H1 (cell line): ENCODE results near the gene PDE4B. TPM values are rescaled to one million over a fixed set of nuclear protein-coding genes. Genes with fewer than 3 reads are reported as not detected.

Experiments
- CTCF ChIA-PET: fragments of 300-600 bp; sonication (Branson Sonifier 250); formaldehyde crosslinking; loops from one replicate; lab custom pipeline; 2021; ENCODE audit not compliant: partially characterized antibody; lab: Charles Lee
- POLR2A ChIA-PET: fragments of 300-600 bp; sonication (Branson Sonifier 250); formaldehyde crosslinking; loops from one replicate; lab custom pipeline; 2021; ENCODE audit warnings: inconsistent platforms; ENCODE audit not compliant: partially characterized antibody; lab: Charles Lee
- DNase-seq, 2 experiments: peaks; one replicate each; pipeline versions ENCODE4 v3.0.0 to v3.0.0-alpha.2; 2010 to 2022; ENCODE audit warnings: low spot score in 2 of 2, low read depth in 1 of 2, mixed read lengths in 1 of 2
- FAIRE-seq: peaks from 2 replicates; lab custom pipeline; 2011; peaks lifted over from hg19 to GRCh38; lab: Jason Lieb, UNC
- H2AFZ ChIP-seq: 2 replicates; pipeline ENCODE4 v1.8.1; 2012; ENCODE audit warnings: low read length, inconsistent platforms
- H2AK5ac ChIP-seq: 2 replicates; pipeline ENCODE4 v1.6.1; 2013; ENCODE audit warnings: low read depth, low read length
- H2BK120ac ChIP-seq: replicated peaks from 2 replicates; pipeline ENCODE3; 2013; ENCODE audit warnings: low read depth, low read length, inconsistent platforms
- H2BK12ac ChIP-seq: 2 replicates; pipeline ENCODE4 v1.6.1; 2013; ENCODE audit warnings: low read depth, low read length
- H2BK15ac ChIP-seq: 2 replicates; pipeline ENCODE4 v1.6.1; 2013; ENCODE audit warnings: low read length
- H2BK20ac ChIP-seq: 2 replicates; pipeline ENCODE4 v1.6.1; 2013; ENCODE audit warnings: low read length
- H2BK5ac ChIP-seq: 2 replicates; pipeline ENCODE4 v1.6.1; 2013; ENCODE audit warnings: low read depth, low read length
- H3K14ac ChIP-seq: 2 replicates; pipeline ENCODE4 v1.6.1; 2013; ENCODE audit warnings: inconsistent platforms; ENCODE audit not compliant: insufficient read length
- H3K18ac ChIP-seq: 2 replicates; pipeline ENCODE4 v1.6.1; 2013; ENCODE audit warnings: low read length; ENCODE audit errors: extremely low read depth
- H3K23ac ChIP-seq: 2 replicates; pipeline ENCODE4 v1.6.1; 2013; ENCODE audit warnings: inconsistent platforms; ENCODE audit not compliant: insufficient read length
- H3K23me2 ChIP-seq: 2 replicates; pipeline ENCODE4 v1.6.1; 2013; ENCODE audit warnings: low read depth, low read length
- H3K27ac ChIP-seq: 2 replicates; pipeline ENCODE4 v1.6.1; 2011; ENCODE audit warnings: low read depth, low read length, inconsistent platforms
- H3K27me3 ChIP-seq, 4 experiments: replicated peaks in 1 of 4; 1 replicate in 1 of 4; 2 replicates in 3 of 4; pipeline versions ENCODE4 v1.6.1 to v1.8.1; 2011 to 2013; ENCODE audit warnings: low read length in 3 of 4, mild to moderate bottlenecking in 3 of 4, inconsistent platforms in 2 of 4, mixed read lengths in 2 of 4, moderate library complexity in 1 of 4; ENCODE audit not compliant: control insufficient read depth in 3 of 4, insufficient read depth in 3 of 4; ENCODE audit errors: extremely low read depth in 1 of 4
- H3K36me3 ChIP-seq, 4 experiments: 2 replicates each; pipeline versions ENCODE4 v1.6.1 to v1.8.1; 2011 to 2013; ENCODE audit warnings: mild to moderate bottlenecking in 4 of 4, low read length in 3 of 4, moderate library complexity in 2 of 4, control low read depth in 1 of 4, inconsistent platforms in 1 of 4; ENCODE audit not compliant: insufficient read depth in 4 of 4, control insufficient read depth in 2 of 4
- H3K4ac ChIP-seq: replicated peaks from 2 replicates; pipeline ENCODE3; 2013; ENCODE audit warnings: low read length, low read depth, mixed read lengths, inconsistent platforms; ENCODE audit not compliant: insufficient read length
- H3K4me1 ChIP-seq, 4 experiments: replicated peaks in 1 of 4; 1 replicate in 1 of 4; 2 replicates in 3 of 4; pipeline versions ENCODE4 v1.6.1 to v1.8.1; 2011 to 2013; ENCODE audit warnings: low read length in 3 of 4, inconsistent platforms in 2 of 4, mixed read lengths in 1 of 4; ENCODE audit not compliant: insufficient read depth in 4 of 4, control insufficient read depth in 3 of 4
- H3K4me2 ChIP-seq, 2 experiments: 2 replicates each; pipeline versions ENCODE4 v1.6.1 to v1.8.1; 2011 to 2013; ENCODE audit warnings: low read depth in 2 of 2, low read length in 2 of 2, control low read depth in 1 of 2, inconsistent platforms in 1 of 2, mild to moderate bottlenecking in 1 of 2; ENCODE audit not compliant: insufficient read depth in 1 of 2
- H3K4me3 ChIP-seq, 4 experiments: fragments of 200-600, 300-600 bp in 1 of 4; sonication (generic), shearing (Covaris generic), sonication (Bioruptor Twin) in 1 of 4; 2 replicates each; pipeline versions ENCODE4 v1.5.1 to v1.8.1; 2011 to 2016; ENCODE audit warnings: low read length in 4 of 4, low read depth in 3 of 4, control low read depth in 2 of 4, inconsistent platforms in 2 of 4, mild to moderate bottlenecking in 2 of 4, mixed read lengths in 1 of 4, moderate library complexity in 1 of 4; ENCODE audit not compliant: insufficient read depth in 2 of 4; ENCODE audit errors: extremely low read depth in 1 of 4
- H3K56ac ChIP-seq: replicated peaks from 2 replicates; pipeline ENCODE3; 2013; ENCODE audit warnings: low read depth, mild to moderate bottlenecking, mixed read lengths, low read length, inconsistent platforms; ENCODE audit not compliant: insufficient read length
- H3K79me1 ChIP-seq: 2 replicates; pipeline ENCODE4 v1.6.1; 2013; ENCODE audit warnings: low read depth, low read length, control low read depth
- H3K79me2 ChIP-seq, 2 experiments: 2 replicates each; pipeline versions ENCODE4 v1.6.1 to v1.8.1; 2012 to 2013; ENCODE audit warnings: low read length in 2 of 2, mild to moderate bottlenecking in 2 of 2, inconsistent platforms in 1 of 2; ENCODE audit not compliant: insufficient read depth in 2 of 2, control insufficient read depth in 1 of 2
- H3K9ac ChIP-seq, 4 experiments: replicated peaks in 1 of 4; 1 replicate in 1 of 4; 2 replicates in 3 of 4; pipeline versions ENCODE4 v1.6.1 to v1.8.1; 2011 to 2013; ENCODE audit warnings: low read depth in 3 of 4, low read length in 3 of 4, control low read depth in 2 of 4, mild to moderate bottlenecking in 2 of 4, moderate library complexity in 2 of 4, inconsistent platforms in 1 of 4; ENCODE audit errors: extremely low read depth in 1 of 4
- H3K9me3 ChIP-seq, 2 experiments: 2 replicates each; pipeline versions ENCODE4 v1.6.1 to v1.8.1; 2012 to 2013; ENCODE audit warnings: mild to moderate bottlenecking in 2 of 2, moderate library complexity in 2 of 2, control low read depth in 1 of 2, inconsistent platforms in 1 of 2, low read depth in 1 of 2, low read length in 1 of 2, mixed read lengths in 1 of 2; ENCODE audit not compliant: insufficient read depth in 2 of 2
- H4K20me1 ChIP-seq, 2 experiments: replicated peaks in 1 of 2; 2 replicates each; pipeline versions ENCODE3 to v1.8.1; 2011 to 2013; ENCODE audit warnings: inconsistent platforms in 2 of 2, low read length in 2 of 2, mild to moderate bottlenecking in 1 of 2; ENCODE audit not compliant: insufficient read depth in 2 of 2, control insufficient read depth in 1 of 2
- H4K5ac ChIP-seq: 2 replicates; pipeline ENCODE4 v1.6.1; 2013; ENCODE audit warnings: low read length, low read depth, mixed read lengths, inconsistent platforms; ENCODE audit not compliant: insufficient read length
- H4K8ac ChIP-seq: 2 replicates; pipeline ENCODE4 v1.8.0; 2013; ENCODE audit warnings: mild to moderate bottlenecking, moderate library complexity, low read length, inconsistent platforms; ENCODE audit not compliant: insufficient read depth; ENCODE audit errors: extremely low read depth
- H4K91ac ChIP-seq: replicated peaks from 2 replicates; pipeline ENCODE3; 2013; ENCODE audit warnings: low read length, mixed read lengths, inconsistent platforms; ENCODE audit not compliant: insufficient read length
- WGBS, 2 experiments: shearing (Covaris generic) in 1 of 2; methylation state at CpG; one replicate each; pipeline versions ENCODE4 v1.1.6 to v1.1.7; 2013 to 2015; ENCODE audit warnings: low lambda C conversion rate in 2 of 2, mixed read lengths in 2 of 2, inconsistent platforms in 1 of 2, low coverage in 1 of 2, missing lambda C conversion rate in 1 of 2; ENCODE audit not compliant: insufficient replicate concordance in 2 of 2, insufficient coverage in 1 of 2, insufficient read length in 1 of 2; ENCODE audit errors: extremely low coverage in 1 of 2, missing lambda C conversion rate in 1 of 2; 5-methylcytosine and 5-hydroxymethylcytosine counted together
- polyA plus RNA-seq, 7 experiments: library from polyadenylated mRNA; depleted of rRNA in 3 of 7; stranded (reverse) in 5 of 7; unstranded in 2 of 7; fragments of >200 nt in 5 of 7; fragments of 200-250 nt in 2 of 7; gene quantifications; 1 replicate in 5 of 7; 2 replicates in 1 of 7; 4 replicates in 1 of 7; pipeline versions ENCODE4 v1.2.1 to v1.2.3, GENCODE V29; 2011 to 2013; ENCODE audit warnings: missing spikeins in 2 of 7, mixed read lengths in 2 of 7
- total RNA-seq: library from RNA; stranded (reverse); fragmentation: NEBNext Ultra II Directional; extraction: Animal tissue kit (Norgen Biotek cat#: 25700); gene quantifications from 2 replicates; pipeline ENCODE4 v1.2.1, GENCODE V29; 2021
- TF ChIP-seq, protein P1 (sequence below), 3 experiments: IDR thresholded peaks; 1 replicate in 2 of 3; 2 replicates in 1 of 3; pipeline versions ENCODE4 v1.5.1 to v1.6.1; 2011; ENCODE audit warnings: low read length in 3 of 3, mild to moderate bottlenecking in 3 of 3, inconsistent platforms in 2 of 3, low read depth in 1 of 3, moderate library complexity in 1 of 3; ENCODE audit not compliant: insufficient read depth in 1 of 3; ENCODE audit errors: control extremely low read depth in 1 of 3

The PDE4B gene
- total and polyA plus RNA-seq, 2 of the 8 experiments (the other 6 are each of a cell fraction or from before 2014, with no cell fraction given): 5.0 to 15.1 TPM

DNA sequence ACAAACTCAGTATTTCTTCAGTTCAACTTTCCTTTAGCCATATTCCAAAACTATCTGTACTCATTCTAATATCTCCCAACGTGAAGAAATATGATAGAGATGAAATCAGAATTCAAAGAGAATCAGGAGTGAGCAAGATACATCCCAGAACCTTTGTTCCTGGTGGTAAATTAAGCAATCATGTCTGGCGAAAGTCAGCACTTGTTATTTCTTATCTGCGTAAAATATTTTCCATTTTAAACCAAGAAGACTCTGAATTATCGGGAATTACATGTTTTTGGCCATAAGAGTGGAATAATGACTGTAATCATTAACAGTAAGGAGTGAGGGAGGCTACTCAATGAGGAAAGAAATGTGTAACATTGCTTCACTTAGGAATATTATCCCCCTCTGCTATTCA, 253.7 kb downstream of the PDE4B start:
- Histone ChIP-seq H3K4ac (no peak overlapping the region), H3K9me3 (no peaks in the 10 kb centered on the region), H2BK20ac (no peak overlapping the region), H2AK5ac (no peak overlapping the region), H4K8ac (no peak overlapping the region), H3K27ac (no peak overlapping the region), H3K4me3 (no peak overlapping the region), H3K23ac (no peak overlapping the region), H3K9ac (no peak overlapping the region), H3K23me2 (no peaks in the 10 kb centered on the region), H4K20me1 (no peaks in the 10 kb centered on the region), H2BK12ac (no peak overlapping the region), H2BK5ac (no peak overlapping the region), H3K18ac (no peak overlapping the region), H3K36me3 (no peaks in the 10 kb centered on the region), H3K27me3 (no peaks in the 10 kb centered on the region), H2BK120ac (no peak overlapping the region), H3K79me1 (no peaks in the 10 kb centered on the region), H4K91ac (no peak overlapping the region), H3K14ac (no peak overlapping the region), H4K5ac (no peak overlapping the region), H3K79me2 (no peaks in the 10 kb centered on the region), H3K4me1 (no peaks in the 10 kb centered on the region), H3K4me2 (no peak overlapping the region), H2BK15ac (no peak overlapping the region), H2AFZ (no peak overlapping the region), H3K56ac (no peak overlapping the region)
- no peak for DNase-seq
- POLR2A ChIA-PET: no interaction called here
- no peak for FAIRE-seq
- CTCF ChIA-PET: interaction anchor here (0.7 kb wide), 1 partner anchor 194 kb away, joined by 3 read pairs; no protein-coding TSS in a partner anchor
- TF ChIP-seq, protein P1, sequence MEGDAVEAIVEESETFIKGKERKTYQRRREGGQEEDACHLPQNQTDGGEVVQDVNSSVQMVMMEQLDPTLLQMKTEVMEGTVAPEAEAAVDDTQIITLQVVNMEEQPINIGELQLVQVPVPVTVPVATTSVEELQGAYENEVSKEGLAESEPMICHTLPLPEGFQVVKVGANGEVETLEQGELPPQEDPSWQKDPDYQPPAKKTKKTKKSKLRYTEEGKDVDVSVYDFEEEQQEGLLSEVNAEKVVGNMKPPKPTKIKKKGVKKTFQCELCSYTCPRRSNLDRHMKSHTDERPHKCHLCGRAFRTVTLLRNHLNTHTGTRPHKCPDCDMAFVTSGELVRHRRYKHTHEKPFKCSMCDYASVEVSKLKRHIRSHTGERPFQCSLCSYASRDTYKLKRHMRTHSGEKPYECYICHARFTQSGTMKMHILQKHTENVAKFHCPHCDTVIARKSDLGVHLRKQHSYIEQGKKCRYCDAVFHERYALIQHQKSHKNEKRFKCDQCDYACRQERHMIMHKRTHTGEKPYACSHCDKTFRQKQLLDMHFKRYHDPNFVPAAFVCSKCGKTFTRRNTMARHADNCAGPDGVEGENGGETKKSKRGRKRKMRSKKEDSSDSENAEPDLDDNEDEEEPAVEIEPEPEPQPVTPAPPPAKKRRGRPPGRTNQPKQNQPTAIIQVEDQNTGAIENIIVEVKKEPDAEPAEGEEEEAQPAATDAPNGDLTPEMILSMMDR (IDR thresholded peaks at IDR 0.05; ENCODE audit: control extremely low read depth in 1 of 3, insufficient read depth in 1 of 3, low read depth in 1 of 3, low read length in 3 of 3): no peak
- WGBS, 2 experiments: 88% methylated on average over 4 of the region's 4 CpGs; no CpG with 5 or more reads in 1 of the 2 experiments
